Uterus (tissue), 4 donors: ENCODE data around the gene DDOST. TPM values are rescaled to one million over a fixed set of nuclear protein-coding genes. Genes with fewer than 3 reads are reported as not detected.
"Not testable (repeated sequence)": the region's sequence is repeated elsewhere in the genome, so short reads cannot be mapped to it uniquely, and the experiment has no call there.

Source experiments
- DNase-seq, 2 donors: peaks; one replicate each; pipeline ENCODE4 v3.0.0-alpha.2; 2019 to 2020
- H3K27ac ChIP-seq, 2 donors: fragments of 200-600 bp; sonication (generic); 1 replicate in 1 of 2; 2 replicates in 1 of 2; pipeline ENCODE4 v1.5.1; 2016 to 2018
- H3K27me3 ChIP-seq, 2 donors: fragments of 200-600 bp; sonication (generic); one replicate each; pipeline ENCODE4 v1.5.1; 2018 to 2019; ENCODE audit warnings: control low read depth in 1 of 2
- H3K36me3 ChIP-seq, 2 donors: fragments of 200-600 bp; sonication (generic); one replicate each; pipeline ENCODE4 v1.5.1; 2019; ENCODE audit warnings: control low read depth in 1 of 2
- H3K4me1 ChIP-seq, 2 donors: fragments of 200-600 bp; sonication (generic); one replicate each; pipeline ENCODE4 v1.5.1; 2018 to 2019; ENCODE audit warnings: control low read depth in 1 of 2
- H3K4me3 ChIP-seq, 2 donors: fragments of 200-600 bp; sonication (generic); 1 replicate in 1 of 2; 2 replicates in 1 of 2; pipeline ENCODE4 v1.5.1; 2018 to 2019; ENCODE audit warnings: mild to moderate bottlenecking in 1 of 2
- H3K9me3 ChIP-seq, 2 donors: fragments of 200-600 bp; sonication (generic); one replicate each; pipeline ENCODE4 v1.5.1; 2019; ENCODE audit warnings: control low read depth in 1 of 2
- CTCF ChIP-seq, 4 experiments: fragments of 200-600 bp in 2 of 4; fragments of 450-650 bp in 2 of 4; sonication (generic) in 2 of 4; IDR thresholded peaks; one replicate each; pipeline ENCODE4 v1.5.1; 2016 to 2019; ENCODE audit warnings: antibody characterized with exemption in 4 of 4, mild to moderate bottlenecking in 2 of 4, moderate library complexity in 1 of 4
- POLR2A ChIP-seq, 2 donors: fragments of 450-650 bp; IDR thresholded peaks; one replicate each; pipeline ENCODE4 v1.6.1; 2016; ENCODE audit warnings: antibody characterized with exemption in 2 of 2, mild to moderate bottlenecking in 1 of 2, moderate library complexity in 1 of 2
- intact Hi-C: fragments of 100-400 bp; cut with DNase I; formaldehyde crosslinking; loops from one replicate; pipeline ENCODE4 v1.15.1; 2023; ENCODE audit warnings: low total_unique reads
- total RNA-seq, 4 donors: library from RNA; depleted of rRNA in 3 of 4; stranded (reverse); fragments of >200 nt in 3 of 4; gene quantifications; one replicate each; pipeline versions ENCODE4 v1.1.0 to v1.2.4, GENCODE V29; 2014 to 2023
- donor health status: DM: yes; HTN: yes; CAD: no.

Gene DDOST
- total RNA-seq, 4 donors from 2014 or later: 101 to 236 (median 123) TPM

- TF ChIP-seq CTCF (IDR thresholded peaks at IDR 0.05) (no peak), POLR2A (IDR thresholded peaks at IDR 0.05) (no peak)
- intact Hi-C loops: no loop called here
- Histone ChIP-seq H3K4me3 (no peak overlapping the region), H3K9me3 (no peaks in the 10 kb centered on the region), H3K4me1 (no peaks in the 10 kb centered on the region), H3K27me3 (no peaks in the 10 kb centered on the region), H3K36me3 (no peaks in the 10 kb centered on the region), H3K27ac (no peak overlapping the region)
- DNase-seq: no peak
Measured at GRCh38 chr1:20610970-20611369, 50.2 kb downstream of the DDOST start.

- H3K27ac ChIP-seq: no peak overlapping the region
Measured at GRCh38 chr1:20609541-20609940, 51.6 kb downstream of the DDOST start.

GRCh38 chr1:20606801-20607570, 54.2 kb downstream of the DDOST start:
- H3K4me1 ChIP-seq, H3K4me3 ChIP-seq, DNase-seq, H3K36me3 ChIP-seq, H3K27me3 ChIP-seq, H3K9me3 ChIP-seq, intact Hi-C loops: not testable (repeated sequence)
- peak overlapping the region; percentile 34 to 39 for H3K27ac ChIP-seq

More at GRCh38 chr1:20609541-20609940, 51.6 kb downstream of the DDOST start:
- Histone ChIP-seq H3K36me3 (no peaks in the 10 kb centered on the region), H3K4me1 (no peaks in the 10 kb centered on the region), H3K9me3 (no peaks in the 10 kb centered on the region), H3K4me3 (no peak overlapping the region), H3K27me3 (no peaks in the 10 kb centered on the region)
- intact Hi-C loops: no loop called here
- TF ChIP-seq POLR2A (IDR thresholded peaks at IDR 0.05) (no peak), CTCF (IDR thresholded peaks at IDR 0.05) (no peak)
- no peak for DNase-seq

- Histone ChIP-seq H3K27ac (no peak overlapping the region), H3K36me3 (no peaks in the 10 kb centered on the region), H3K27me3 (no peaks in the 10 kb centered on the region), H3K9me3 (no peaks in the 10 kb centered on the region), H3K4me3 (no peak overlapping the region), H3K4me1 (no peaks in the 10 kb centered on the region)
- intact Hi-C loops: no loop called here
- no peak for TF ChIP-seq CTCF (IDR thresholded peaks at IDR 0.05)
- TF ChIP-seq POLR2A (IDR thresholded peaks at IDR 0.05): no peak
- DNase-seq: no peak
Measured at GRCh38 chr1:20604678-20605077, 56.5 kb downstream of the DDOST start.

- Histone ChIP-seq H3K27me3 (no peaks in the 10 kb centered on the region), H3K9me3 (no peaks in the 10 kb centered on the region), H3K36me3 (no peaks in the 10 kb centered on the region), H3K4me1 (no peaks in the 10 kb centered on the region), H3K27ac (no peak overlapping the region), H3K4me3 (no peak overlapping the region)
- intact Hi-C loops: no loop called here
- no peak for DNase-seq
- TF ChIP-seq CTCF (IDR thresholded peaks at IDR 0.05): no peak
- TF ChIP-seq POLR2A (IDR thresholded peaks at IDR 0.05): no peak
Measured at GRCh38 chr1:20603504-20604464, 57.4 kb downstream of the DDOST start.
